ENCODE data around the gene OSGEP. TPM values are rescaled to one million over a fixed set of nuclear protein-coding genes. Genes with fewer than 3 reads are reported as not detected.
A peak's percentile ranks its signal among the peaks of the same experiment; 100 is the strongest.

The OSGEP gene
- total RNA-seq, 1 experiment from 2014 or later, result 21.8 TPM

DNA sequence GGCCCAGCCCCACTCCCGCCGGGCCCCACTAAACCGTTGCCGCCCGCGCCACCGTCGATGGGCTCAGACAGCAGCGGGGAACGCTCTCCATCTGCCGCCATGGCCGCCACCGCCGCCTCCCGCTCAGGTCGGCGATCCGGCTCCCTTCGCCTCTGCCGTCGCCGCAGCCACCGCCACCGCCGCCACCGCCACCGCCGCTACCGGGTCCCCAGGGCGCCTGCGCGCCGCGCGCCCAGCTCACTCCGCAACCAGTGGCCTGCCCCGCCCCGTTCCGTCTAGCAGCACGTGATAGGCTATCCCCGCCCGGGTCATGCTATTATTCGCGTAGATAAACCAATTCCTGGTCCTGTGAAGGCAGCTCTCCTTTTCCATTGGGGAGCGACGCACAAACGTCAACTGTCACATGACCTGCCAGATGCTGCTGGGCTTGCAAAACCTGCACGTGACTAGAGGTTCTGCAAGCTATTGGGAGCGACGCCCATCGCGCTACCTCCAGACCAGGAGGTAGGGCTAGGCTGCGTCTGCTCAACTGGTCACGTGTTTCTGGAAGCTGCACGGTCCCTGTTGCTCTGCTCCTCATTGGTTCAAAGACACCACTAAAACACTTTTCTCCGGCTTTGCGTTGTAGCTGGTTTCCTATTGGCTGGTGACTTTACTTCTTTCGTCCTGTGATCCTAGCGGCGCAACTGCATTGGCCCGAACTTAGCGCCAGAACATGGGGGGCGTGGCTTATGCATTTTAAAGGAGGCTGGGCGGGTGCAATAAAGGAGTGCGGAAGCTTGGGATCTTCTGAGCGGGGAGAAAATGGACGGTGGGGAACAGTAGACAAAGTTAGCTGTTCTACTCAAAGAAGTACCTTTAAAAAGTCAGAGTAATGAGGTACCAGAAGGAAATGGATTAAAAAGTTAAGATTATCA is 6.9 kb upstream of the OSGEP start, which contains the start of gene PIP4P1:
Gene PIP4P1 (minus strand): TSS at position 210 of the 917 bp plus-strand sequence. CDS start 109 bp downstream, at position 101.
- no peaks in the 10 kb centered on the region for H4K20me1 ChIP-seq (ENCODE audit: insufficient read depth)
- no TSS peak for BruUV-seq (replicated peaks)
- H3K27me3 ChIP-seq (ENCODE audit: insufficient read depth, low read length), result no peaks in the 10 kb centered on the region
- no peaks in the 10 kb centered on the region for H3K9me3 ChIP-seq (ENCODE audit: control insufficient read depth in 1 of 2, insufficient read depth in 1 of 2, low read depth in 1 of 2, low read length in 2 of 2)
- RAD21 ChIA-PET (ENCODE audit: low non-redundant PET in 1 of 2, low total read pairs in 2 of 2, uncharacterized antibody in 2 of 2, unreplicated experiment in 2 of 2), result interaction anchor here in 1 of 2 experiments (0.6 to 1.2 kb wide), 2 partner anchors 46 to 118 kb away, joined by 3 to 4 read pairs; partner anchors contain the start of gene PARP2
- DNase-seq (ENCODE audit: low read depth, low spot score) (peak; percentile 100), ATAC-seq (peak; percentile 91)
- H3K36me3 ChIP-seq (ENCODE audit: control insufficient read depth in 1 of 2, insufficient read depth in 2 of 2, low read length in 2 of 2), result peaks cover 25 to 31% of the 10 kb centered on the region in 2 experiments
- TF ChIP-seq, protein P1, sequence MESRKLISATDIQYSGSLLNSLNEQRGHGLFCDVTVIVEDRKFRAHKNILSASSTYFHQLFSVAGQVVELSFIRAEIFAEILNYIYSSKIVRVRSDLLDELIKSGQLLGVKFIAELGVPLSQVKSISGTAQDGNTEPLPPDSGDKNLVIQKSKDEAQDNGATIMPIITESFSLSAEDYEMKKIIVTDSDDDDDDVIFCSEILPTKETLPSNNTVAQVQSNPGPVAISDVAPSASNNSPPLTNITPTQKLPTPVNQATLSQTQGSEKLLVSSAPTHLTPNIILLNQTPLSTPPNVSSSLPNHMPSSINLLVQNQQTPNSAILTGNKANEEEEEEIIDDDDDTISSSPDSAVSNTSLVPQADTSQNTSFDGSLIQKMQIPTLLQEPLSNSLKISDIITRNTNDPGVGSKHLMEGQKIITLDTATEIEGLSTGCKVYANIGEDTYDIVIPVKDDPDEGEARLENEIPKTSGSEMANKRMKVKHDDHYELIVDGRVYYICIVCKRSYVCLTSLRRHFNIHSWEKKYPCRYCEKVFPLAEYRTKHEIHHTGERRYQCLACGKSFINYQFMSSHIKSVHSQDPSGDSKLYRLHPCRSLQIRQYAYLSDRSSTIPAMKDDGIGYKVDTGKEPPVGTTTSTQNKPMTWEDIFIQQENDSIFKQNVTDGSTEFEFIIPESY (IDR thresholded peaks at IDR 0.05; ENCODE audit: extremely low read depth, insufficient replicate concordance, low read length), result peak; percentile 20
- TF ChIP-seq CEBPB (IDR thresholded peaks at IDR 0.05; ENCODE audit: low read depth) (no peak), SP1 (IDR thresholded peaks at IDR 0.05; ENCODE audit: low read depth) (peak; percentile 89), RAD21 (IDR thresholded peaks at IDR 0.05; ENCODE audit: low read depth) (no peak), EZH2phosphoT487 (IDR thresholded peaks at IDR 0.05; ENCODE audit: borderline replicate concordance) (no peak), ZFX (IDR thresholded peaks at IDR 0.05) (peak; percentile 12), ELF1 (IDR thresholded peaks at IDR 0.05; ENCODE audit: borderline replicate concordance, low read depth) (no peak), TCF7L2 (IDR thresholded peaks at IDR 0.05; ENCODE audit: borderline replicate concordance, extremely low read depth, insufficient read depth, insufficient read length) (peak; percentile 75), REST (IDR thresholded peaks at IDR 0.05; ENCODE audit: low read depth) (no peak), POLR2A (IDR thresholded peaks at IDR 0.05; ENCODE audit: borderline replicate concordance, extremely low read depth, insufficient read depth, insufficient read length) (peak; percentile 94), POLR2AphosphoS5 (IDR thresholded peaks at IDR 0.05; ENCODE audit: low read depth, low read length) (peak; percentile 59; the same call in 1 of the 2 replicates)
- TF ChIP-seq, protein P2, sequence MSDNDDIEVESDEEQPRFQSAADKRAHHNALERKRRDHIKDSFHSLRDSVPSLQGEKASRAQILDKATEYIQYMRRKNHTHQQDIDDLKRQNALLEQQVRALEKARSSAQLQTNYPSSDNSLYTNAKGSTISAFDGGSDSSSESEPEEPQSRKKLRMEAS (IDR thresholded peaks at IDR 0.05), result peak; percentile 96
- peak within 1 kb of the TSS; percentile 72 to 85 for H3K4me3 ChIP-seq (replicated peaks in 1 of 2; ENCODE audit: low read depth in 1 of 2, low read length in 2 of 2)
- POLR2A ChIA-PET, result interaction anchor here (0.9 to 1.7 kb wide), 11 partner anchors 8 to 169 kb away, joined by 3 to 26 read pairs (median 4); partner anchors contain the start of genes PARP2, PNP and TEP1
- peak within 1 kb of the TSS; percentile 87 for H3K27ac ChIP-seq (ENCODE audit: low read depth, low read length)
- CTCF ChIA-PET, result interaction anchor here (0.9 to 1.5 kb wide), 9 partner anchors 26 to 196 kb away, joined by 3 to 9 read pairs (median 3); partner anchors contain the start of gene TEP1
- no peak within 1 kb of the TSS for H2AFZ ChIP-seq (ENCODE audit: low read depth, low read length, poor library complexity, severe bottlenecking)
- peak within 1 kb of the TSS; percentile 84 for H3K9ac ChIP-seq (ENCODE audit: low read length)
- no peaks in the 10 kb centered on the region for H3K9me2 ChIP-seq (ENCODE audit: insufficient read depth)
- peaks cover 22 to 25% of the 10 kb centered on the region in 2 experiments for H3K4me1 ChIP-seq (ENCODE audit: control insufficient read depth in 1 of 2, insufficient read depth in 2 of 2, low read length in 2 of 2)
- intact Hi-C loops (cut with micrococcal nuclease), result loop anchor here (1.0 kb wide), 1 partner anchor 118 kb away; the partner anchor contains the start of gene PARP2
- H3K79me2 ChIP-seq (ENCODE audit: insufficient read depth, low read length), result peaks cover 36% of the 10 kb centered on the region
- peak within 1 kb of the TSS; percentile 99 for H3K4me2 ChIP-seq (ENCODE audit: low read length)

Measured in HCT116 (cell line).